IMR-90 (cell line): ENCODE data around the gene CHCT1. TPM values are rescaled to one million over a fixed set of nuclear protein-coding genes. Genes with fewer than 3 reads are reported as not detected.

Experiments used
- ATAC-seq: fragments of 200-7000 bp; cut with Tn5 transposase; 2 replicates; pipeline ENCODE4 v1.9.1; 2020; ENCODE audit warnings: low read depth, mild to moderate bottlenecking, moderate library complexity
- BruUV-seq: library from RNA; stranded (reverse); fragments of 400-500 nt; replicated peaks from 2 replicates; lab custom pipeline; 2021; lab: Mats Ljungman, UMichigan
- CTCF ChIA-PET: fragments of 300-600 bp; formaldehyde crosslinking; extraction: SDS; loops from one replicate; lab custom pipeline; 2021; ENCODE audit warnings: antibody characterized with exemption; lab: Yijun Ruan, JAX
- POLR2A ChIA-PET: fragments of 300-600 bp; sonication (Branson Sonifier 250); formaldehyde crosslinking; loops from one replicate; lab custom pipeline; 2022; ENCODE audit warnings: antibody characterized with exemption; ENCODE audit not compliant: unreplicated experiment; lab: Charles Lee
- DNase-seq: peaks from one replicate; pipeline ENCODE4 v3.0.0; 2013
- H2AFZ ChIP-seq: replicated peaks from 2 replicates; pipeline ENCODE3; 2013; ENCODE audit warnings: low read length, mild to moderate bottlenecking; ENCODE audit not compliant: poor library complexity
- H2AK5ac ChIP-seq: 2 replicates; pipeline ENCODE4 v1.6.1; 2013; ENCODE audit warnings: low read depth, low read length, inconsistent platforms
- H2AK9ac ChIP-seq: replicated peaks from 2 replicates; pipeline ENCODE3; 2013; ENCODE audit warnings: mild to moderate bottlenecking, low read depth, low read length, moderate library complexity; ENCODE audit not compliant: poor library complexity
- H2BK120ac ChIP-seq: 2 replicates; pipeline ENCODE4 v1.6.1; 2013; ENCODE audit warnings: low read depth, low read length, inconsistent platforms
- H2BK15ac ChIP-seq: 3 replicates; pipeline ENCODE4 v1.6.1; 2013; ENCODE audit warnings: low read depth, low read length, inconsistent platforms
- H2BK20ac ChIP-seq: 2 replicates; pipeline ENCODE4 v1.6.1; 2013; ENCODE audit warnings: low read depth, mild to moderate bottlenecking, inconsistent platforms, low read length, moderate library complexity
- H2BK5ac ChIP-seq: 2 replicates; pipeline ENCODE4 v1.6.1; 2013; ENCODE audit warnings: mild to moderate bottlenecking, low read depth, low read length, inconsistent platforms; ENCODE audit not compliant: poor library complexity, severe bottlenecking
- H3K14ac ChIP-seq: replicated peaks from 2 replicates; pipeline ENCODE4 v1.6.1; 2013; ENCODE audit warnings: low read depth, low read length, inconsistent platforms
- H3K18ac ChIP-seq: 2 replicates; pipeline ENCODE4 v1.6.1; 2013; ENCODE audit warnings: low read depth, low read length, control low read depth
- H3K23ac ChIP-seq: 2 replicates; pipeline ENCODE4 v1.6.1; 2013; ENCODE audit warnings: low read depth, low read length, inconsistent platforms
- H3K27ac ChIP-seq: 2 replicates; pipeline ENCODE4 v1.5.1; 2013; ENCODE audit warnings: mild to moderate bottlenecking, control low read depth, low read length; ENCODE audit not compliant: insufficient read depth
- H3K27me3 ChIP-seq: 2 replicates; pipeline ENCODE4 v1.6.1; 2013; ENCODE audit warnings: low read length; ENCODE audit not compliant: control insufficient read depth, insufficient read depth
- H3K36me3 ChIP-seq: 2 replicates; pipeline ENCODE4 v1.6.1; 2013; ENCODE audit warnings: low read length, mixed read lengths; ENCODE audit not compliant: control insufficient read depth, insufficient read depth
- H3K4ac ChIP-seq: 2 replicates; pipeline ENCODE4 v1.6.1; 2013; ENCODE audit warnings: low read depth, low read length, inconsistent platforms
- H3K4me1 ChIP-seq: 2 replicates; pipeline ENCODE4 v1.6.1; 2013; ENCODE audit warnings: low read length, mixed read lengths; ENCODE audit not compliant: control insufficient read depth, insufficient read depth
- H3K4me2 ChIP-seq: 2 replicates; pipeline ENCODE4 v1.6.1; 2013; ENCODE audit warnings: low read depth, mild to moderate bottlenecking, control low read depth, low read length, moderate library complexity
- H3K4me3 ChIP-seq: 2 replicates; pipeline ENCODE4 v1.5.1; 2013; ENCODE audit warnings: low read depth, mild to moderate bottlenecking, control low read depth, low read length, moderate library complexity; ENCODE audit not compliant: insufficient read depth
- H3K56ac ChIP-seq: 2 replicates; pipeline ENCODE4 v1.6.1; 2013; ENCODE audit warnings: low read length, inconsistent platforms; ENCODE audit not compliant: insufficient read depth; ENCODE audit errors: extremely low read depth
- H3K79me1 ChIP-seq, 2 experiments: 2 replicates each; pipeline ENCODE4 v1.6.1; 2013; ENCODE audit warnings: low read length in 2 of 2, inconsistent platforms in 1 of 2, low read depth in 1 of 2
- H3K9ac ChIP-seq: 2 replicates; pipeline ENCODE4 v1.6.1; 2013; ENCODE audit warnings: low read depth, low read length, control low read depth
- H3K9me1 ChIP-seq: 2 replicates; pipeline ENCODE4 v1.6.1; 2013; ENCODE audit warnings: low read length, inconsistent platforms; ENCODE audit not compliant: insufficient read depth
- H3K9me3 ChIP-seq: 2 replicates; pipeline ENCODE4 v1.6.1; 2013; ENCODE audit warnings: low read length; ENCODE audit not compliant: control insufficient read depth, insufficient read depth
- H4K20me1 ChIP-seq: 2 replicates; pipeline ENCODE4 v1.6.1; 2013; ENCODE audit warnings: low read length, inconsistent platforms; ENCODE audit not compliant: insufficient read depth
- H4K5ac ChIP-seq: 2 replicates; pipeline ENCODE4 v1.6.1; 2013; ENCODE audit warnings: mild to moderate bottlenecking, low read depth, low read length, control low read depth
- H4K8ac ChIP-seq, 2 experiments: 2 replicates each; pipeline ENCODE4 v1.6.1; 2013; ENCODE audit warnings: low read depth in 2 of 2, low read length in 2 of 2, control low read depth in 1 of 2, inconsistent platforms in 1 of 2
- H4K91ac ChIP-seq: 2 replicates; pipeline ENCODE4 v1.6.1; 2013; ENCODE audit warnings: low read depth, low read length, inconsistent platforms; ENCODE audit not compliant: insufficient read depth
- CEBPB ChIP-seq: IDR thresholded peaks from 2 replicates; pipeline ENCODE4 v1.6.1; 2012; ENCODE audit warnings: low read depth, low read length, improper control_type of control experiment
- MAZ ChIP-seq: IDR thresholded peaks from 2 replicates; pipeline ENCODE4 v1.6.1; 2012; ENCODE audit warnings: low read depth, mild to moderate bottlenecking, low read length, improper control_type of control experiment, moderate library complexity, borderline replicate concordance
- MXI1 ChIP-seq: IDR thresholded peaks from 2 replicates; pipeline ENCODE4 v1.6.1; 2012; ENCODE audit warnings: low read depth, mild to moderate bottlenecking, low read length, moderate library complexity, borderline replicate concordance
- NFE2L2 ChIP-seq: fragments of 150-350 bp; IDR thresholded peaks from 2 replicates; pipeline ENCODE4 v1.6.1; 2016; ENCODE audit warnings: low read depth, mild to moderate bottlenecking, low read length
- RAD21 ChIP-seq: IDR thresholded peaks from 2 replicates; pipeline ENCODE4 v1.6.1; 2012; ENCODE audit warnings: low read length, improper control_type of control experiment
- RCOR1 ChIP-seq: IDR thresholded peaks from 2 replicates; pipeline ENCODE4 v1.6.1; 2012; ENCODE audit warnings: mild to moderate bottlenecking, low read length, improper control_type of control experiment; ENCODE audit not compliant: insufficient replicate concordance
- RFX5 ChIP-seq: IDR thresholded peaks from 2 replicates; pipeline ENCODE4 v1.8.0; 2012; ENCODE audit warnings: low read depth, mild to moderate bottlenecking, low read length, moderate library complexity
- SMC3 ChIP-seq: fragments of 150-350 bp; IDR thresholded peaks from 2 replicates; pipeline ENCODE4 v1.6.1; 2016; ENCODE audit warnings: low read depth, mild to moderate bottlenecking, antibody characterized with exemption, low read length, moderate library complexity
- WGBS, 2 experiments: methylation state at CpG; one replicate each; pipeline versions ENCODE4 v1.1.5 to v1.1.7; 2013; ENCODE audit warnings: missing lambda C conversion rate in 2 of 2; ENCODE audit not compliant: insufficient read length in 1 of 2; ENCODE audit errors: extremely low coverage in 2 of 2; 5-methylcytosine and 5-hydroxymethylcytosine counted together
- dilution Hi-C: fragments of 300-500 bp; cut with HindIII; formaldehyde crosslinking; loops from one replicate; pipeline ENCODE4 v1.14.3; 2018; ENCODE audit warnings: low sequenced_read_pairs; ENCODE audit not compliant: unreplicated experiment
- in situ Hi-C: fragments of 300-500 bp; cut with MboI; formaldehyde crosslinking; loops from 3 replicates; pipeline ENCODE4 v1.14.3; 2019; ENCODE audit warnings: low sequenced_read_pairs, inconsistent platforms, mixed read lengths
- intact Hi-C: fragments of 100-400 bp; cut with micrococcal nuclease; formaldehyde crosslinking; loops from 2 replicates; pipeline ENCODE4 v1.10.0; 2022
- polyA plus RNA-seq, 3 experiments: library from polyadenylated mRNA; depleted of rRNA; stranded (reverse); fragments of >200 nt; gene quantifications; 2 replicates each; pipeline ENCODE4 v1.2.3, GENCODE V29; 2012; ENCODE audit warnings: low replicate concordance in 1 of 3
- total RNA-seq: library from RNA; depleted of rRNA; stranded (reverse); fragments of >200 nt; gene quantifications from 2 replicates; pipeline ENCODE4 v1.2.3, GENCODE V29; 2012
- TF ChIP-seq, protein P1 (sequence below): fragments of 150-350 bp; IDR thresholded peaks from 2 replicates; pipeline ENCODE4 v1.6.1; 2017; ENCODE audit warnings: mild to moderate bottlenecking, antibody characterized with exemption, low read length, low read depth
- TF ChIP-seq, protein P2 (sequence below): conservative IDR thresholded peaks from 2 replicates; pipeline ENCODE4 v1.5.1; 2012; ENCODE audit warnings: mild to moderate bottlenecking, low read depth, low read length, improper control_type of control experiment

CHCT1 gene
- total and polyA plus RNA-seq, 2 of the 4 experiments (the other 2 are of a cell fraction): not detected

GRCh38 chr17:60455378-60455777 lies 33.1 kb downstream of the CHCT1 start:
- ATAC-seq (no peak), DNase-seq (peak; percentile 18)
- BruUV-seq: no TSS peak
- Histone ChIP-seq H4K5ac (no peak overlapping the region), H3K27ac (no peak overlapping the region), H2BK5ac (no peak overlapping the region), H3K23ac (no peak overlapping the region), H2AK5ac (no peak overlapping the region), H3K14ac (no peak overlapping the region), H3K4ac (no peak overlapping the region), H3K9ac (no peak overlapping the region), H2AFZ (no peak overlapping the region), H2BK15ac (no peak overlapping the region), H3K4me1 (no peaks in the 10 kb centered on the region), H3K18ac (no peak overlapping the region), H3K79me1 (peaks cover 9 to 11% of the 10 kb centered on the region in 2 experiments), H3K27me3 (no peaks in the 10 kb centered on the region), H2AK9ac (no peak overlapping the region), H3K36me3 (peaks cover 39% of the 10 kb centered on the region), H3K9me1 (no peaks in the 10 kb centered on the region), H4K20me1 (no peaks in the 10 kb centered on the region; the same call in 1 of the 2 replicates), H3K4me3 (no peak overlapping the region), H2BK20ac (no peak overlapping the region), H3K4me2 (no peak overlapping the region), H2BK120ac (no peak overlapping the region), H4K8ac (no peak overlapping the region), H3K56ac (no peak overlapping the region), H3K9me3 (0 out of 2 replicates have a peak, but pooled peaks cover 2% of the 10 kb centered on the region), H4K91ac (no peak overlapping the region)
- TF ChIP-seq NFE2L2 (no peak), CEBPB (no peak), RFX5 (no peak), MAZ (no peak), MXI1 (no peak), RCOR1 (no peak), SMC3 (no peak), RAD21 (no peak)
- TF ChIP-seq, protein P1, sequence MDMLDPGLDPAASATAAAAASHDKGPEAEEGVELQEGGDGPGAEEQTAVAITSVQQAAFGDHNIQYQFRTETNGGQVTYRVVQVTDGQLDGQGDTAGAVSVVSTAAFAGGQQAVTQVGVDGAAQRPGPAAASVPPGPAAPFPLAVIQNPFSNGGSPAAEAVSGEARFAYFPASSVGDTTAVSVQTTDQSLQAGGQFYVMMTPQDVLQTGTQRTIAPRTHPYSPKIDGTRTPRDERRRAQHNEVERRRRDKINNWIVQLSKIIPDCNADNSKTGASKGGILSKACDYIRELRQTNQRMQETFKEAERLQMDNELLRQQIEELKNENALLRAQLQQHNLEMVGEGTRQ: no peak
- TF ChIP-seq, protein P2, sequence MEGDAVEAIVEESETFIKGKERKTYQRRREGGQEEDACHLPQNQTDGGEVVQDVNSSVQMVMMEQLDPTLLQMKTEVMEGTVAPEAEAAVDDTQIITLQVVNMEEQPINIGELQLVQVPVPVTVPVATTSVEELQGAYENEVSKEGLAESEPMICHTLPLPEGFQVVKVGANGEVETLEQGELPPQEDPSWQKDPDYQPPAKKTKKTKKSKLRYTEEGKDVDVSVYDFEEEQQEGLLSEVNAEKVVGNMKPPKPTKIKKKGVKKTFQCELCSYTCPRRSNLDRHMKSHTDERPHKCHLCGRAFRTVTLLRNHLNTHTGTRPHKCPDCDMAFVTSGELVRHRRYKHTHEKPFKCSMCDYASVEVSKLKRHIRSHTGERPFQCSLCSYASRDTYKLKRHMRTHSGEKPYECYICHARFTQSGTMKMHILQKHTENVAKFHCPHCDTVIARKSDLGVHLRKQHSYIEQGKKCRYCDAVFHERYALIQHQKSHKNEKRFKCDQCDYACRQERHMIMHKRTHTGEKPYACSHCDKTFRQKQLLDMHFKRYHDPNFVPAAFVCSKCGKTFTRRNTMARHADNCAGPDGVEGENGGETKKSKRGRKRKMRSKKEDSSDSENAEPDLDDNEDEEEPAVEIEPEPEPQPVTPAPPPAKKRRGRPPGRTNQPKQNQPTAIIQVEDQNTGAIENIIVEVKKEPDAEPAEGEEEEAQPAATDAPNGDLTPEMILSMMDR: no peak
- intact Hi-C loops (no loop called here), in situ Hi-C loops (no loop called here), dilution Hi-C loops (no loop called here)
- CTCF ChIA-PET: interaction anchor here (0.8 kb wide), 1 partner anchor 8 kb away, joined by 3 read pairs; no protein-coding TSS in a partner anchor
- WGBS, 2 experiments: no CpG with 5 or more reads among the region's 4 CpGs
- POLR2A ChIA-PET: no interaction called here
